22Rv1 (cell line): Measurements from ENCODE around the gene PTPN2.

Experiments
- CTCF ChIP-seq: fragments of 450-650 bp; IDR thresholded peaks from 2 replicates; pipeline ENCODE4 v1.5.1; 2017; ENCODE audit warnings: mild to moderate bottlenecking
- ZFX ChIP-seq: fragments of 450-650 bp; IDR thresholded peaks from 2 replicates; pipeline ENCODE4 v1.6.1; 2017; ENCODE audit warnings: antibody characterized with exemption, borderline replicate concordance

- no peak for TF ChIP-seq CTCF
- no peak for TF ChIP-seq ZFX
Measured at GRCh38 chr18:12751503-12751884, 132.5 kb downstream of the PTPN2 start.
